Endothelial cell (in vitro differentiated cells): ENCODE data around the gene SPON1. TPM values are rescaled to one million over a fixed set of nuclear protein-coding genes. Genes with fewer than 3 reads are reported as not detected.
A peak's percentile ranks its signal among the peaks of the same experiment; 100 is the strongest.

Experiments used
- DNase-seq: peaks from one replicate; pipeline ENCODE4 v3.0.0; 2021; ENCODE audit warnings: low spot score
- H3K27ac Mint-ChIP-seq: one replicate; pipeline ENCODE4 v1.8.0; 2021; ENCODE audit warnings: mixed read lengths, inconsistent platforms; ENCODE audit not compliant: unreplicated experiment
- H3K27me3 Mint-ChIP-seq: one replicate; pipeline ENCODE4 v1.8.0; 2021; ENCODE audit warnings: mild to moderate bottlenecking, moderate library complexity, mixed read lengths, inconsistent platforms; ENCODE audit not compliant: unreplicated experiment
- H3K36me3 Mint-ChIP-seq: one replicate; pipeline ENCODE4 v1.8.0; 2021; ENCODE audit warnings: mild to moderate bottlenecking, low read depth, mixed read lengths, inconsistent platforms; ENCODE audit not compliant: unreplicated experiment
- H3K4me1 Mint-ChIP-seq: one replicate; pipeline ENCODE4 v1.8.0; 2021; ENCODE audit warnings: mild to moderate bottlenecking, mixed read lengths, inconsistent platforms; ENCODE audit not compliant: unreplicated experiment
- H3K4me3 Mint-ChIP-seq: one replicate; pipeline ENCODE4 v1.8.0; 2021; ENCODE audit warnings: mild to moderate bottlenecking, mixed read lengths, inconsistent platforms; ENCODE audit not compliant: unreplicated experiment
- H3K9me3 Mint-ChIP-seq: one replicate; pipeline ENCODE4 v1.8.0; 2021; ENCODE audit warnings: mixed read lengths, inconsistent platforms; ENCODE audit not compliant: unreplicated experiment
- CTCF ChIP-seq: fragments of 200-600 bp; sonication (generic); IDR thresholded peaks from one replicate; pipeline ENCODE4 v1.5.0; 2021; ENCODE audit warnings: antibody characterized with exemption; ENCODE audit not compliant: unreplicated experiment
- total RNA-seq: library from RNA; stranded (reverse); fragmentation: NEBNext Ultra II Directional; extraction: Animal tissue kit (Norgen Biotek cat#: 25700); gene quantifications from one replicate; pipeline ENCODE4 v1.2.1, GENCODE V29; 2021; ENCODE audit not compliant: unreplicated experiment

SPON1 gene
- total RNA-seq, 1 donor from 2014 or later, result 120 TPM

GRCh38 chr11:14242733-14243132 is 280.2 kb downstream of the SPON1 start:
- Mint-ChIP-seq H3K27me3 (no peaks in the 10 kb centered on the region), H3K27ac (no peak overlapping the region), H3K4me3 (no peak overlapping the region), H3K36me3 (peaks cover 14% of the 10 kb centered on the region), H3K9me3 (no peaks in the 10 kb centered on the region), H3K4me1 (peaks cover 18% of the 10 kb centered on the region)
- DNase-seq, result no peak
- TF ChIP-seq CTCF, result no peak

- peaks cover 14% of the 10 kb centered on the region for H3K36me3 Mint-ChIP-seq
- DNase-seq, result no peak
- TF ChIP-seq CTCF, result no peak
- H3K27me3 Mint-ChIP-seq, result no peaks in the 10 kb centered on the region
- H3K4me1 Mint-ChIP-seq, result peaks cover 34% of the 10 kb centered on the region
- H3K27ac Mint-ChIP-seq, result no peak overlapping the region
- peak overlapping the region; percentile 33 for H3K4me3 Mint-ChIP-seq
- H3K9me3 Mint-ChIP-seq, result no peaks in the 10 kb centered on the region
These were observed 282.4 kb downstream of the SPON1 start for GRCh38 chr11:14244926-14245325.

- no peak for DNase-seq
These were observed 282.9 kb downstream of the SPON1 start for GRCh38 chr11:14245444-14245843.

GRCh38 chr11:14248580-14248981 is 286.1 kb downstream of the SPON1 start:
- Mint-ChIP-seq H3K27ac (no peak overlapping the region), H3K36me3 (peaks cover 12% of the 10 kb centered on the region), H3K4me3 (peak overlapping the region; percentile 18), H3K9me3 (no peaks in the 10 kb centered on the region), H3K4me1 (peaks cover 22% of the 10 kb centered on the region), H3K27me3 (no peaks in the 10 kb centered on the region)
- no peak for TF ChIP-seq CTCF
- peak; percentile 26 for DNase-seq

More at GRCh38 chr11:14245444-14245843, 282.9 kb downstream of the SPON1 start:
- Mint-ChIP-seq H3K27ac (no peak overlapping the region), H3K4me3 (no peak overlapping the region), H3K36me3 (peaks cover 14% of the 10 kb centered on the region), H3K27me3 (no peaks in the 10 kb centered on the region), H3K4me1 (peaks cover 34% of the 10 kb centered on the region), H3K9me3 (no peaks in the 10 kb centered on the region)
- TF ChIP-seq CTCF, result no peak

- Mint-ChIP-seq H3K9me3 (no peaks in the 10 kb centered on the region), H3K27me3 (no peaks in the 10 kb centered on the region), H3K4me1 (peaks cover 22% of the 10 kb centered on the region), H3K27ac (no peak overlapping the region), H3K4me3 (no peak overlapping the region), H3K36me3 (peaks cover 14% of the 10 kb centered on the region)
- peak; percentile 99 for TF ChIP-seq CTCF
- DNase-seq, result peak; percentile 66
These were observed 286.8 kb downstream of the SPON1 start for GRCh38 chr11:14249121-14249963.
